GM23248 (cell line): ENCODE data around the gene RHAG. TPM values are rescaled to one million over a fixed set of nuclear protein-coding genes. Genes with fewer than 3 reads are reported as not detected.

ENCODE experiments used
- DNase-seq: peaks from one replicate; pipeline ENCODE4 v3.0.0-alpha.2; 2015
- H2AFZ ChIP-seq: fragments of 200-600 bp; sonication (generic); 2 replicates; pipeline ENCODE4 v1.6.1; 2016; ENCODE audit warnings: antibody characterized with exemption
- H3F3A ChIP-seq: fragments of 200-600 bp; sonication (generic); 2 replicates; pipeline ENCODE4 v1.6.1; 2016; ENCODE audit warnings: mild to moderate bottlenecking, antibody characterized with exemption, mixed run types; ENCODE audit not compliant: insufficient read depth
- H3K27ac ChIP-seq: fragments of 200-600 bp; sonication (generic); 2 replicates; pipeline ENCODE4 v1.5.1; 2016; ENCODE audit warnings: mild to moderate bottlenecking
- H3K27me3 ChIP-seq: fragments of 200-600 bp; sonication (generic); replicated peaks from 2 replicates; pipeline ENCODE4 v1.6.1; 2016; ENCODE audit warnings: mild to moderate bottlenecking; ENCODE audit not compliant: insufficient read depth
- H3K36me3 ChIP-seq: fragments of 200-600 bp; sonication (generic); 2 replicates; pipeline ENCODE4 v1.6.1; 2016; ENCODE audit warnings: low read depth, mild to moderate bottlenecking
- H3K4me1 ChIP-seq: fragments of 200-600 bp; sonication (generic); 2 replicates; pipeline ENCODE4 v1.6.1; 2016; ENCODE audit warnings: mild to moderate bottlenecking; ENCODE audit not compliant: insufficient read depth
- H3K4me2 ChIP-seq: fragments of 200-600 bp; sonication (generic); one replicate; pipeline ENCODE4 v1.6.1; 2016; ENCODE audit warnings: mild to moderate bottlenecking; ENCODE audit not compliant: unreplicated experiment
- H3K4me3 ChIP-seq: fragments of 200-600 bp; sonication (generic); 2 replicates; pipeline ENCODE4 v1.5.1; 2016; ENCODE audit warnings: mild to moderate bottlenecking
- H3K79me2 ChIP-seq: fragments of 200-600 bp; sonication (generic); 2 replicates; pipeline ENCODE4 v1.6.1; 2016; ENCODE audit warnings: mild to moderate bottlenecking; ENCODE audit not compliant: insufficient read depth
- H3K9ac ChIP-seq: fragments of 200-600 bp; sonication (generic); 2 replicates; pipeline ENCODE4 v1.6.1; 2016; ENCODE audit warnings: mild to moderate bottlenecking
- H3K9me2 ChIP-seq: fragments of 200-600 bp; sonication (generic); 2 replicates; pipeline ENCODE4 v1.6.1; 2016; ENCODE audit warnings: mixed run types, mild to moderate bottlenecking, moderate library complexity; ENCODE audit not compliant: insufficient read depth
- H3K9me3 ChIP-seq: fragments of 200-600 bp; sonication (generic); one replicate; pipeline ENCODE4 v1.6.1; 2017; ENCODE audit warnings: low read depth
- H4K20me1 ChIP-seq: fragments of 200-600 bp; sonication (generic); 2 replicates; pipeline ENCODE4 v1.6.0; 2016; ENCODE audit not compliant: insufficient read depth
- EZH2 ChIP-seq: fragments of 200-600 bp; sonication (generic); IDR thresholded peaks from 2 replicates; pipeline ENCODE4 v1.6.1; 2018; ENCODE audit warnings: antibody characterized with exemption, mild to moderate bottlenecking; ENCODE audit not compliant: insufficient read depth, poor library complexity, severe bottlenecking
- EZH2phosphoT487 ChIP-seq: fragments of 200-600 bp; sonication (generic); IDR thresholded peaks from 2 replicates; pipeline ENCODE4 v1.6.1; 2018; ENCODE audit warnings: antibody characterized with exemption, moderate library complexity, mild to moderate bottlenecking, low read depth; ENCODE audit not compliant: insufficient read depth
- WGBS, 2 experiments: methylation state at CpG; one replicate each; pipeline ENCODE4 v1.1.6; 2015 to 2017; ENCODE audit warnings: low lambda C conversion rate in 2 of 2, low coverage in 1 of 2; ENCODE audit errors: missing lambda C conversion rate in 2 of 2; 5-methylcytosine and 5-hydroxymethylcytosine counted together
- in situ Hi-C: fragments of 300-500 bp; cut with MboI; formaldehyde crosslinking; loops from 2 replicates; pipeline ENCODE4 v1.15.0; 2020
- polyA plus RNA-seq: library from polyadenylated mRNA; unstranded; fragments of >200 nt; fragmentation: Nextera tagmentation; extraction: Ambion mirVana; gene quantifications from 2 replicates; pipeline ENCODE4 v1.2.1, GENCODE V29; 2016
- total RNA-seq: library from RNA; depleted of rRNA; stranded (reverse); fragments of >200 nt; shearing (Covaris generic); gene quantifications from 2 replicates; pipeline ENCODE4 v1.2.3, GENCODE V29; 2014

The RHAG gene
- total and polyA plus RNA-seq, 2 experiments from 2014 or later = not detected

GRCh38 chr6:49645139-49645538 lies 8.5 kb upstream of the RHAG start:
- DNase-seq = no peak
- WGBS, 2 experiments = 32 to 35% methylated on average over 3 of the region's 3 CpGs
- Histone ChIP-seq H2AFZ (no peak overlapping the region), H3K9ac (no peak overlapping the region), H3K4me2 (no peak overlapping the region), H3K4me3 (no peak overlapping the region), H3K4me1 (no peaks in the 10 kb centered on the region), H3F3A (no peaks in the 10 kb centered on the region), H3K27me3 (no peaks in the 10 kb centered on the region), H3K9me3 (no peaks in the 10 kb centered on the region), H3K27ac (no peak overlapping the region), H3K36me3 (no peaks in the 10 kb centered on the region), H3K9me2 (no peaks in the 10 kb centered on the region), H4K20me1 (no peaks in the 10 kb centered on the region), H3K79me2 (no peaks in the 10 kb centered on the region)
- TF ChIP-seq EZH2phosphoT487 = no peak
- in situ Hi-C loops = no loop called here

- no peaks in the 10 kb centered on the region for H3K36me3 ChIP-seq
- no peak overlapping the region for H3K27ac ChIP-seq
- H3K4me3 ChIP-seq = no peak overlapping the region
- H3K27me3 ChIP-seq = no peaks in the 10 kb centered on the region; the same call in 1 of the 2 replicates
- H3K4me1 ChIP-seq = no peaks in the 10 kb centered on the region
- no peak overlapping the region for H2AFZ ChIP-seq
- no peak overlapping the region for H3K9ac ChIP-seq
- no peaks in the 10 kb centered on the region for H3F3A ChIP-seq
- no peaks in the 10 kb centered on the region for H3K79me2 ChIP-seq
- TF ChIP-seq EZH2phosphoT487 (no peak), EZH2 (no peak)
- WGBS, 2 experiments = 21 to 27% methylated on average over 5 of the region's 5 CpGs
- no peaks in the 10 kb centered on the region for H3K9me2 ChIP-seq
- DNase-seq = no peak
- no peaks in the 10 kb centered on the region for H4K20me1 ChIP-seq
- no peaks in the 10 kb centered on the region for H3K9me3 ChIP-seq
- in situ Hi-C loops = no loop called here
- H3K4me2 ChIP-seq = no peak overlapping the region
Observed at GRCh38 chr6:49639177-49639817, 2.7 kb upstream of the RHAG start.

- Histone ChIP-seq H3K79me2 (no peaks in the 10 kb centered on the region), H3K27me3 (no peaks in the 10 kb centered on the region; the same call in 1 of the 2 replicates), H3K27ac (no peak overlapping the region), H4K20me1 (no peaks in the 10 kb centered on the region), H3K4me2 (no peak overlapping the region), H3K36me3 (no peaks in the 10 kb centered on the region), H2AFZ (no peak overlapping the region), H3K4me1 (no peaks in the 10 kb centered on the region), H3K9me2 (no peaks in the 10 kb centered on the region), H3F3A (no peaks in the 10 kb centered on the region), H3K4me3 (no peak overlapping the region), H3K9ac (no peak overlapping the region), H3K9me3 (no peaks in the 10 kb centered on the region)
- TF ChIP-seq EZH2phosphoT487 (no peak), EZH2 (no peak)
- WGBS, 2 experiments = 36% methylated on average over 3 of the region's 3 CpGs
- DNase-seq = no peak
- in situ Hi-C loops = no loop called here
Observed at GRCh38 chr6:49637350-49637731, 702 bp upstream of the RHAG start.

GRCh38 chr6:49635978-49636712 lies 494 bp downstream of the RHAG start:
- Histone ChIP-seq H3K27me3 (no peaks in the 10 kb centered on the region; the same call in 1 of the 2 replicates), H2AFZ (no peak overlapping the region), H3K4me2 (no peak overlapping the region), H3K4me1 (no peaks in the 10 kb centered on the region), H3K4me3 (no peak overlapping the region), H3K9me2 (no peaks in the 10 kb centered on the region), H3K9me3 (no peaks in the 10 kb centered on the region), H3K27ac (no peak overlapping the region), H4K20me1 (no peaks in the 10 kb centered on the region), H3K9ac (no peak overlapping the region), H3K36me3 (no peaks in the 10 kb centered on the region), H3F3A (no peaks in the 10 kb centered on the region), H3K79me2 (no peaks in the 10 kb centered on the region)
- in situ Hi-C loops = no loop called here
- 20 to 26% methylated on average over 5 of the region's 5 CpGs for WGBS, 2 experiments
- TF ChIP-seq EZH2 (no peak), EZH2phosphoT487 (no peak)
- DNase-seq = no peak
